Central memory CD8-positive, alpha-beta T cell (primary cell): ENCODE data around the gene TCEAL3.
"Not testable (repeated sequence)": the region's sequence is repeated elsewhere in the genome, so short reads cannot be mapped to it uniquely, and the experiment has no call there.

Source experiments
- ATAC-seq: fragments of 150-1000 bp; cut with Tn5 transposase; replicated peaks from 2 replicates; pipeline ENCODE4 v1.10.0; 2022; ENCODE audit warnings: mild to moderate bottlenecking, moderate FRiP score, moderate number of reproducible peaks; ENCODE audit not compliant: poor library complexity, severe bottlenecking; ENCODE audit errors: extremely low read depth
- DNase-seq, 2 donors: peaks; one replicate each; pipeline ENCODE4 v3.0.0; 2021; ENCODE audit warnings: low spot score in 2 of 2
- H3K27ac Mint-ChIP-seq: one replicate; pipeline ENCODE4 v1.8.0; 2022; ENCODE audit warnings: low read depth, mild to moderate bottlenecking, moderate library complexity, mixed read lengths
- H3K27me3 Mint-ChIP-seq: one replicate; pipeline ENCODE4 v1.8.0; 2022; ENCODE audit warnings: mixed read lengths
- H3K36me3 Mint-ChIP-seq: one replicate; pipeline ENCODE4 v1.8.0; 2022; ENCODE audit warnings: mild to moderate bottlenecking, moderate library complexity, mixed read lengths; ENCODE audit not compliant: insufficient read depth
- H3K4me1 Mint-ChIP-seq: one replicate; pipeline ENCODE4 v1.8.0; 2022; ENCODE audit warnings: mixed read lengths
- H3K4me3 Mint-ChIP-seq: one replicate; pipeline ENCODE4 v1.8.0; 2022; ENCODE audit warnings: mild to moderate bottlenecking, moderate library complexity, mixed read lengths
- H3K9me3 Mint-ChIP-seq: one replicate; pipeline ENCODE4 v1.8.0; 2022; ENCODE audit warnings: mixed read lengths

TCEAL3 gene

DNA sequence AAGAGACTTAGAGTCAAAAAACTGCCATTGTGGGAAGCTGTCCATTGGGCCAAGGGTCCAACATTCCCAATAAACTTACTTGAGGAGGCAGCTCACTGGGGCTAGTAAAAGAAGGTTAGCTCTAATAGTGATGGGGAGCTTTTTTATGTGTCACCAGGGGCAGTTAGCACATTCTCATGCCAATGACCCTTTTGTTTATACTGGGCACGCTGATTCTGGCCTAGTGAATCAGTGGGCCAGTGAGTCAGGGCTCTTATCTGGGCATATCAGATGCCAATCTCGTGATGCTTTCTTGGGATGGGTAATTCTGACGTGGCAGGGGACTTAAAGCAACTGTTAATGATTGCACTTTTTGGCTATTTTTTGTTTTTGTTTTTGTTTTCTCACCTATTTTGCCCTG is 48.9 kb downstream of the TCEAL3 start:
- ATAC-seq, result no peak
- H3K27ac Mint-ChIP-seq, result no peak overlapping the region
- H3K27me3 Mint-ChIP-seq, result peaks cover 13% of the 10 kb centered on the region
- H3K36me3 Mint-ChIP-seq, result no peaks in the 10 kb centered on the region
- no peak for DNase-seq
- no peaks in the 10 kb centered on the region for H3K9me3 Mint-ChIP-seq
- no peaks in the 10 kb centered on the region for H3K4me1 Mint-ChIP-seq
- H3K4me3 Mint-ChIP-seq, result no peak overlapping the region

- H3K36me3 Mint-ChIP-seq, DNase-seq, H3K27ac Mint-ChIP-seq, H3K4me3 Mint-ChIP-seq, H3K4me1 Mint-ChIP-seq, H3K9me3 Mint-ChIP-seq, ATAC-seq: not testable (repeated sequence)
- H3K27me3 Mint-ChIP-seq, result peaks cover 13% of the 10 kb centered on the region
Measured at GRCh38 chrX:103657066-103657465, 49.3 kb downstream of the TCEAL3 start.

DNA sequence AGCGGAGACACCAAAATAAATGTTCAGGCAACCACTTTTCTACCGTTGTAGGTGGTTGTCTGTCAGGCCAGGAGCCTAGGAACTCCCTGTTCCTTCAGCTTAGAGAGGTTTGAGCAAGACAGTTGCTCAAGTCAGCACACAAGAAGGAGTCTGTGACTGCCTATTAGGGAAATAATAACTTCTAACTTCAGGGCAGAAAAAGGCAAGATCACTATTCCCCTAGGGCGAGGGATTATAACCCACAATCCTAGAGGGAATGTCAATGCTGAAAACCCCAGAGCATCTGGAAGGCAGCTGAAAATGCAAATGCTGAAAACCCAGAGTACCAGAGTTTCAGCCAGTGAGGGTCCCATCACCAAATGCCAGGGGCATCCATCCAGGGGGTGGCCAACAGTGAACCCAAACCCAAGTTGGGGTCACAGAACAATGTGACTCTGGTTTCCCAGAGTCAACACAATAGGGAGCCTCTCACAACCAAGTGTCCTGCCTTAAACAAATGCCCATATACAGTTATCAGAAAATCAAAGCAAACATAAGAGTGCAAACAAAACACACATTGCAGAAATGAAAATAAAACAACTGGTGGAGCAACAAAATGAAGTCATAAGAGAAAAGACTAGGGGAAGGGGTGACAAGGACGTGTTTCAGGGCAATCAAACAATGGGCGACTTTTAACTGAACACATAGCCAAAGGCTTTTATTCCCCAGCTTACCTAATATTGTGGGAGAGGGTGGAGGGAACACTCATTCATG is 51.1 kb downstream of the TCEAL3 start:
- Mint-ChIP-seq H3K9me3 (no peaks in the 10 kb centered on the region), H3K27me3 (peaks cover 26% of the 10 kb centered on the region), H3K4me3 (no peak overlapping the region), H3K27ac (no peak overlapping the region), H3K36me3 (no peaks in the 10 kb centered on the region), H3K4me1 (no peaks in the 10 kb centered on the region)
- ATAC-seq, result no peak
- DNase-seq, result no peak

GRCh38 chrX:103659460-103659859 is 51.7 kb downstream of the TCEAL3 start:
- H3K27ac Mint-ChIP-seq, H3K9me3 Mint-ChIP-seq, DNase-seq, H3K4me1 Mint-ChIP-seq, H3K36me3 Mint-ChIP-seq, ATAC-seq, H3K4me3 Mint-ChIP-seq: not testable (repeated sequence)
- H3K27me3 Mint-ChIP-seq, result peaks cover 32% of the 10 kb centered on the region
